ENCODE results near the gene CRTC2.
A peak's percentile ranks its signal among the peaks of the same experiment; 100 is the strongest.
"Not testable (repeated sequence)": the region's sequence is repeated elsewhere in the genome, so short reads cannot be mapped to it uniquely, and the experiment has no call there.

CRTC2 gene, protein sequence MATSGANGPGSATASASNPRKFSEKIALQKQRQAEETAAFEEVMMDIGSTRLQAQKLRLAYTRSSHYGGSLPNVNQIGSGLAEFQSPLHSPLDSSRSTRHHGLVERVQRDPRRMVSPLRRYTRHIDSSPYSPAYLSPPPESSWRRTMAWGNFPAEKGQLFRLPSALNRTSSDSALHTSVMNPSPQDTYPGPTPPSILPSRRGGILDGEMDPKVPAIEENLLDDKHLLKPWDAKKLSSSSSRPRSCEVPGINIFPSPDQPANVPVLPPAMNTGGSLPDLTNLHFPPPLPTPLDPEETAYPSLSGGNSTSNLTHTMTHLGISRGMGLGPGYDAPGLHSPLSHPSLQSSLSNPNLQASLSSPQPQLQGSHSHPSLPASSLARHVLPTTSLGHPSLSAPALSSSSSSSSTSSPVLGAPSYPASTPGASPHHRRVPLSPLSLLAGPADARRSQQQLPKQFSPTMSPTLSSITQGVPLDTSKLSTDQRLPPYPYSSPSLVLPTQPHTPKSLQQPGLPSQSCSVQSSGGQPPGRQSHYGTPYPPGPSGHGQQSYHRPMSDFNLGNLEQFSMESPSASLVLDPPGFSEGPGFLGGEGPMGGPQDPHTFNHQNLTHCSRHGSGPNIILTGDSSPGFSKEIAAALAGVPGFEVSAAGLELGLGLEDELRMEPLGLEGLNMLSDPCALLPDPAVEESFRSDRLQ

DNA sequence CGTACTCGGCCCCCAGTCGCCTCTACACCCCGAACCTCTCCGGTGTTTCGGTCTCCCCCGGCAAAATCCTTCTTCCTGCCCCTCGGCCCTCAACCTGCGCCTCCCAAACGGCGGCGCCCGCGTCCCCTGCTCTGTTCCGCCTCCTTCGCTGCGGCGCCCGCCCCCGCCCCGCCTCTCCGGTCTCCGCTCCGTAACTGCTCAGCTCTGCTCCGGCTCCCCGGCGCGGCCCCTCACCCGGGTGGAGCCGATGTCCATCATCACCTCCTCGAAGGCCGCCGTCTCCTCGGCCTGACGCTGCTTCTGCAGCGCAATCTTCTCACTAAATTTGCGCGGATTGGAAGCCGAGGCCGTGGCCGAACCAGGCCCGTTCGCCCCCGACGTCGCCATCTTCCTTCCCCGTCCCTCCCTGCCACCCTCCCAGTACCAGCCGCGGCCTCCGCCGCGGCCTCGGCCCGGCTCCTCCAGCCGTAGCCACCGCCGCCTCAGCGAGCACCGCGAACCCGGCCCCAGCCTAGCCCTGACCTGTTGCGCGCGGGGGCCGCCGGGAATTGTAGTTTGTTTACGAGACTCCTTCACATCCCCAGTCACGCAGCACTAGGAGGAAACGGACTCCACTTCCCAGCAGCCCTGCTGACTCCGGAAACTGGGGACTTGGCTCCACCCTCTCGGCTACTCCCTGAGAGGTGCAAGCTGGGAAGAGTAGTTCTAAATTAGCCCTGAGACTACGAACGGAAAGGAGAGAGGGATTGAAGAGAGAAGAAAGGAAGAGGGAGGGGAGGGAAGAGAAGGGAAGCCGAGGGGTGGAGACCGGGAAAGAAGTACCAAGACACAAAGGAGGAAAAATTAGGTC is at the start of gene CRTC2:
TSS of gene CRTC2 (minus strand) at position 502 of the 850 bp plus-strand sequence. CDS start at position 387, 115 bp downstream.
- no peaks in the 10 kb centered on the region; the same call in 1 of the 2 replicates for H3K4me1 ChIP-seq (ENCODE audit: control insufficient read depth, insufficient read depth, low read length)
- DNase-seq (ENCODE audit: low read depth, low spot score) = peak; percentile 99
- H3K9me3 ChIP-seq (ENCODE audit: control insufficient read depth, insufficient read depth, low read length) = no peaks in the 10 kb centered on the region
- peak within 1 kb of the TSS; percentile 84 for H3K4me3 ChIP-seq (ENCODE audit: low read length)
- H3K36me3 ChIP-seq (ENCODE audit: control insufficient read depth, insufficient read depth, low read length) = peaks cover 15% of the 10 kb centered on the region
- no peak within 1 kb of the TSS for H3K27ac ChIP-seq (ENCODE audit: low read length)
- no CpG with 5 or more reads among the region's 75 CpGs for WGBS (ENCODE audit: insufficient coverage, insufficient read length)
- H3K27me3 ChIP-seq (ENCODE audit: control insufficient read depth, insufficient read depth, low read length) = no peaks in the 10 kb centered on the region

DNA sequence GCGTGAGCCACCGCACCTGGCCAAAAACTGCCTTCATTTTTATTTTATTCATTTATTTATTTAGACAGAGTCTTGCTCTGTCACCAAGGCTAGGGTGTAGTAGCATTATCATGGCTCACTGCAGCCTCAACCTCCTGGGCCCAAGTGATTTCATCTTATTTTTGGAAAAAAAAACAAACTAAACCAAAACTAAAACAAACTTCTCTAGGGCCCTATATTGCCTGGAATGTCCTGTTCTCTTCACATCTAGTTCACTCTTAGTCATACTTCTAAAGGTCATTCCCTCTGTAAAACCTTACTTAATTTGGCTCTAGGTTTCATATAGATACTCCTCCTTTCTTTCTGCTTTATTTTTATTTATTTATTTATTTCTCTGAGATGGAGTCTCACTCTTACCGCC is 47.7 kb upstream of the CRTC2 start:
- Histone ChIP-seq H3K9me3 (ENCODE audit: control insufficient read depth, insufficient read depth, low read length) (no peaks in the 10 kb centered on the region), H3K27me3 (ENCODE audit: control insufficient read depth, insufficient read depth, low read length) (no peaks in the 10 kb centered on the region), H3K4me3 (ENCODE audit: low read length) (no peak overlapping the region), H3K4me1 (ENCODE audit: control insufficient read depth, insufficient read depth, low read length) (no peaks in the 10 kb centered on the region), H3K27ac (ENCODE audit: low read length) (no peak overlapping the region), H3K36me3 (ENCODE audit: control insufficient read depth, insufficient read depth, low read length) (no peaks in the 10 kb centered on the region)
- WGBS (ENCODE audit: insufficient coverage, insufficient read length) = no CpG with 5 or more reads among the region's 3 CpGs
- no peak for DNase-seq (ENCODE audit: low read depth, low spot score)

DNA sequence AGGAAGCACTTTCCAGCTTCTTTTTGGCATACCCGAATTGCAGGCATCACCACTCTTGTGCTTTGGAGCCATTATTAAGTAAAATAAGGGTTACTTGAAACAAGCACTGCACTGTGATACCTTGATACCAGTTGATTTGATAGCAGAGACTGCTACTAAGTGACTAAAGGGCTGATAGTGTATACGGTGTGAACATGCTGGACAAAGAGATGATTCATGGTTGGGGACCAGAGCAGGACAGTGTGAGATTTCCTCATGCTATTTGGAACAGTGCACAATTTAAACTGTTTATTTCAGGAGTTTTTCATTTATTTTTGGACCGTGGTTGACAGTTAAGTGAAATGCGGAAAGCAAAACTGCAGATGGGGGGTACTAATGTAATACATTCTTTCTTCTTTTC is 42.0 kb upstream of the CRTC2 start:
- Histone ChIP-seq H3K27me3 (ENCODE audit: control insufficient read depth, insufficient read depth, low read length) (no peaks in the 10 kb centered on the region), H3K36me3 (ENCODE audit: control insufficient read depth, insufficient read depth, low read length) (no peaks in the 10 kb centered on the region; the same call in 1 of the 2 replicates), H3K27ac (ENCODE audit: low read length) (no peak overlapping the region), H3K4me1 (ENCODE audit: control insufficient read depth, insufficient read depth, low read length) (no peaks in the 10 kb centered on the region), H3K9me3 (ENCODE audit: control insufficient read depth, insufficient read depth, low read length) (no peaks in the 10 kb centered on the region), H3K4me3 (ENCODE audit: low read length) (no peak overlapping the region)
- DNase-seq (ENCODE audit: low read depth, low spot score) = no peak
- WGBS (ENCODE audit: insufficient coverage, insufficient read length) = no CpG with 5 or more reads among the region's 4 CpGs

DNA sequence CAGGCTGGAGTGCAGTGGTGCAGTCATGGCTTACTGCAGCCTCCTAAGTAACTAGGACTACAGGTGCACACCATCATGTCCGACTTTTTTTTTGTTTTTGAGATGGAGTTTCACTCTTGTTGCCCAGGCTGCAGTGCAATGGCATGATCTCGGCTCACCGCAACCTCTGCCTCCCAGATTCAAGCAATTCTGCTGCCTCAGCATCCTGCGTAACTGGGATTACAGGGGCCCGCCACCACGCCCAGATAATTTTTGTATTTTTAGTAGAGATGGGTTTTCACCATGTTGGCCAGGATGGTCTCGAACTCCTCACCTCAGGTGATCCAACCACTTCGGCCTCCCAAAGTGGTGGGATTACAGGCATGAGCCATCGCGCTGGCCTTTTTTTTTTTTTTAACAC is 38.5 kb upstream of the CRTC2 start:
- H3K36me3 ChIP-seq (ENCODE audit: control insufficient read depth, insufficient read depth, low read length) = peaks cover 17% of the 10 kb centered on the region; the same call in 1 of the 2 replicates
- H3K9me3 ChIP-seq (ENCODE audit: control insufficient read depth, insufficient read depth, low read length); H3K4me1 ChIP-seq (ENCODE audit: control insufficient read depth, insufficient read depth, low read length); H3K4me3 ChIP-seq (ENCODE audit: low read length); DNase-seq (ENCODE audit: low read depth, low spot score); H3K27ac ChIP-seq (ENCODE audit: low read length); H3K27me3 ChIP-seq (ENCODE audit: control insufficient read depth, insufficient read depth, low read length): not testable (repeated sequence)
- WGBS (ENCODE audit: insufficient coverage, insufficient read length) = no CpG with 5 or more reads among the region's 10 CpGs

DNA sequence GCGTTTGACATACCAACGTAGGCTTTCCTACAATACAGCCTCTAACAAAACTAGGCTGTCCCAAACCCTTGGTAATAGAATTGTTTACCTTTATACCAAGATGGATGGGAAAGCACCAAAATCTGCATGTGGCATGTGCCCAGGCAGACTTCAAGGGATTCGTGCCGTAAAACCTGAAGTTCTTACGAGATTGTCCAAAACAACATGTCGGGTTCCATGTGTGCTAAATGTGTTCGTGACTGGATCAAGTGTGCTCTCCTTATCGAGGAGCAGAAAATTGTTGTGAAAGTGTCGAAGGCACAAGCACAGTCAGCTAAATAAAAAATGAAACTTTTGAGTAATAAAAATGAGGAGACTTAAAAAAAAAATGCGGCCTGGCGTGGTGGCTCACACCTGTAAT is 37.2 kb upstream of the CRTC2 start:
- DNase-seq (ENCODE audit: low read depth, low spot score) = no peak
- WGBS (ENCODE audit: insufficient coverage, insufficient read length) = no CpG with 5 or more reads among the region's 11 CpGs
- no peaks in the 10 kb centered on the region for H3K4me1 ChIP-seq (ENCODE audit: control insufficient read depth, insufficient read depth, low read length)
- H3K27ac ChIP-seq (ENCODE audit: low read length) = no peak overlapping the region
- H3K9me3 ChIP-seq (ENCODE audit: control insufficient read depth, insufficient read depth, low read length) = no peaks in the 10 kb centered on the region
- H3K36me3 ChIP-seq (ENCODE audit: control insufficient read depth, insufficient read depth, low read length) = peaks cover 17% of the 10 kb centered on the region; the same call in 1 of the 2 replicates
- no peak overlapping the region for H3K4me3 ChIP-seq (ENCODE audit: low read length)
- H3K27me3 ChIP-seq (ENCODE audit: control insufficient read depth, insufficient read depth, low read length) = no peaks in the 10 kb centered on the region

DNA sequence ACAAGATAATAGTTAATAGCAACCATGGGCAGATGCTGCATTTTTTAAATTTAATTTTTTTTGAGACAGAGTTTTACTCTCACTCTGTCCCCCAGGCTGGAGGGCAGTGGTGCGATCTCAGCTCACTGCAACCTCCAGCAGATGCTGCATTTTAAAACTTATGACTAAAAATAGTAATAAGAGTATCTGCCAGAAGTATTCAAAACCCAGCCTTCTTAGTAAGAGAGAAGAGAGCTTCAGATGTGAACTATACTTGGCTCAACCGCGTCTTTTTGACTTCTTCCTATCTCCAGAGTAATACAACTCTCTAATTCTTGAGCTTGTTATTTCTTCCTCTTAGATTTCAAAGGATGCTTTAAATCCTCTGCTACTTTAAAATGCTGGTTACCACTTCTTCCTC is 36.8 kb upstream of the CRTC2 start:
- Histone ChIP-seq H3K4me1 (ENCODE audit: control insufficient read depth, insufficient read depth, low read length) (no peaks in the 10 kb centered on the region), H3K27me3 (ENCODE audit: control insufficient read depth, insufficient read depth, low read length) (no peaks in the 10 kb centered on the region), H3K9me3 (ENCODE audit: control insufficient read depth, insufficient read depth, low read length) (no peaks in the 10 kb centered on the region), H3K4me3 (ENCODE audit: low read length) (no peak overlapping the region), H3K36me3 (ENCODE audit: control insufficient read depth, insufficient read depth, low read length) (peaks cover 17% of the 10 kb centered on the region; the same call in 1 of the 2 replicates), H3K27ac (ENCODE audit: low read length) (no peak overlapping the region)
- DNase-seq (ENCODE audit: low read depth, low spot score) = no peak
- no CpG with 5 or more reads among the region's 3 CpGs for WGBS (ENCODE audit: insufficient coverage, insufficient read length)

DNA sequence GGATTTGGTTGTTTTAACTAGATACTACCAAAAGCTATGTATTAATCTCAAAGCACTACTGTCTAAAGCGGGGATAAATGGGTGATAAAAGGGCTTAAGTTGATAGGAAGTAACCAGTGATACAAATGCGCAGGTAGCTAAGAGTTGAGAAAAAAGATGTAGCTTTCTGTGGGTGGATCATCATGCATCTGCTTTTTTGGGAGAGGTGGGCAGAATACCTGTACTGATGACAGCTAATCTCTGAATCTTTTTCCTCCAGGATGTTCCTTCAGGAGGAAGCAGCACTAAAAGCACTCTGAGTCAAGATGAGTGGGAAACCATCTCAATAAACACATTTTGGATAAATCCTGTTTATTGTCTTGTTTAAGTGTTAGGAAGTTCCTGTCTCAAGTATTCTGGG is 33.4 kb upstream of the CRTC2 start:
- no peak for DNase-seq (ENCODE audit: low read depth, low spot score)
- WGBS (ENCODE audit: insufficient coverage, insufficient read length) = no CpG with 5 or more reads among the region's 2 CpGs
- Histone ChIP-seq H3K27ac (ENCODE audit: low read length) (no peak overlapping the region), H3K36me3 (ENCODE audit: control insufficient read depth, insufficient read depth, low read length) (peaks cover 17% of the 10 kb centered on the region; the same call in 1 of the 2 replicates), H3K9me3 (ENCODE audit: control insufficient read depth, insufficient read depth, low read length) (no peaks in the 10 kb centered on the region), H3K4me3 (ENCODE audit: low read length) (no peak overlapping the region), H3K4me1 (ENCODE audit: control insufficient read depth, insufficient read depth, low read length) (no peaks in the 10 kb centered on the region), H3K27me3 (ENCODE audit: control insufficient read depth, insufficient read depth, low read length) (no peaks in the 10 kb centered on the region)

DNA sequence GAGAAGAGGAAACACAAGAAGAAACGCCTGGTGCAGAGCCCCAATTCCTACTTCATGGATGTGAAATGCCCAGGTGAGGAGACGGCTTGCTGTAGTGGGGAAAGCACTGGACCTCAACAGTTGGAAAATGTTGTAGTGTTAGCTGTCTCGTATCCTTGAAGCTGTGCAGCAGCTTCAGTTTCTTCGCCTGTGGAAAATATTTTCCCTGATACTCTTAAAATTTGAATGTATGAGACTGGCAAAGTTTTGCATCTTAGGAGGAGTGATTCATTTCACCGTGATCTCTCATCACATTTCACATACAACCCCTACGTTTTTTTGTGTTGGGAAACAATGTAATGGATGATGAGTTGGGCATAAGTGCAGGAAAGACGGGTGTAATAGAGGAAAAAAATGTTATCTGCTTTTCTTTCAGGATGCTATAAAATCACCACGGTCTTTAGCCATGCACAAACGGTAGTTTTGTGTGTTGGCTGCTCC is 32.8 kb upstream of the CRTC2 start:
- Histone ChIP-seq H3K36me3 (ENCODE audit: control insufficient read depth, insufficient read depth, low read length) (peaks cover 17% of the 10 kb centered on the region; the same call in 1 of the 2 replicates), H3K9me3 (ENCODE audit: control insufficient read depth, insufficient read depth, low read length) (no peaks in the 10 kb centered on the region), H3K27me3 (ENCODE audit: control insufficient read depth, insufficient read depth, low read length) (no peaks in the 10 kb centered on the region), H3K4me1 (ENCODE audit: control insufficient read depth, insufficient read depth, low read length) (no peaks in the 10 kb centered on the region), H3K27ac (ENCODE audit: low read length) (no peak overlapping the region), H3K4me3 (ENCODE audit: low read length) (peak overlapping the region; percentile 84)
- no peak for DNase-seq (ENCODE audit: low read depth, low spot score)
- WGBS (ENCODE audit: insufficient coverage, insufficient read length) = no CpG with 5 or more reads among the region's 9 CpGs

DNA sequence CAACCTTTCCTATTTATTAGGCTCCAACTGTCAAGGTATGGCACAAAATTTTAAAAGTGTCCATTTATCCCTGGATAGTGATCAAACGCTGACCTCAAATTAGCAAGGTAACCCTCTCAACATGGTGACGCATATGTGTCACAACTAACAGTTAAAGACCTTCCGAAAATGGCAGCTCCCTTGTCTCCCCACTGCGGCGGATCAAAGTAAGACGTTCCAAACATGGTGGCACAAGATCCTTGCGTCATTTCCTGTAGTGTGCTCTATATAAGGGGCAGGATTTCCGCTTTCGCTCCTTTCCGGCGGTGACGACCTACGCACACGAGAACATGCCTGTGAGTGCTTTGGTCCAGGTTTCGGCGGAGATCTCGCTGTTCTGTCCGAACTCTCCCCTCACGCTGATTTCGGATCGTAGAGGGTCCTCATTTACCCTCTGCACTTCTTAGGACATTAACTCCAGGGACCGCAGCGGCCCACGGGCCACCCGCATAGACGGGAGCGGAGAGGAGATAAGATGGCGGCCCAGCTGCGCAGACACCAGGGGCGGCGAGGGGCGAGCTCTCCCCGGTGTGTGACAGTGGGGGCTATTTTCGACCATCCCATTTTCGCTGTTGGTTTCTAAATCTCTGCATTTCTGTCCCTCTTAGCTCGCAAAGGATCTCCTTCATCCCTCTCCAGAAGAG is 32.2 kb upstream of the CRTC2 start, which contains the start of gene RPS27:
TSS of gene RPS27 (plus strand) at position 295 of the 683 bp plus-strand sequence. CDS start at position 330, 35 bp downstream.
- peak within 1 kb of the TSS; percentile 84 for H3K4me3 ChIP-seq (ENCODE audit: low read length)
- no CpG with 5 or more reads among the region's 36 CpGs for WGBS (ENCODE audit: insufficient coverage, insufficient read length)
- no peaks in the 10 kb centered on the region for H3K9me3 ChIP-seq (ENCODE audit: control insufficient read depth, insufficient read depth, low read length)
- peaks cover 17% of the 10 kb centered on the region; the same call in 1 of the 2 replicates for H3K36me3 ChIP-seq (ENCODE audit: control insufficient read depth, insufficient read depth, low read length)
- no peak within 1 kb of the TSS for H3K27ac ChIP-seq (ENCODE audit: low read length)
- no peaks in the 10 kb centered on the region for H3K4me1 ChIP-seq (ENCODE audit: control insufficient read depth, insufficient read depth, low read length)
- DNase-seq (ENCODE audit: low read depth, low spot score) = peak; percentile 95
- H3K27me3 ChIP-seq (ENCODE audit: control insufficient read depth, insufficient read depth, low read length) = no peaks in the 10 kb centered on the region
